ENCODE measurements around the gene STRADB. TPM values are rescaled to one million over a fixed set of nuclear protein-coding genes. Genes with fewer than 3 reads are reported as not detected.

The STRADB gene
- polyA plus RNA-seq, 1 donor from 2014 or later = 74.8 TPM

- no peak for TF ChIP-seq MXI1 (conservative IDR thresholded peaks at IDR 0.05; ENCODE audit: poor library complexity, severe bottlenecking)
- TF ChIP-seq TAF1 (IDR thresholded peaks at IDR 0.05; ENCODE audit: low read depth) = no peak
- no peak for TF ChIP-seq EP300 (conservative IDR thresholded peaks at IDR 0.05; ENCODE audit: poor library complexity, severe bottlenecking)
- TF ChIP-seq REST (IDR thresholded peaks at IDR 0.05; ENCODE audit: borderline replicate concordance) = no peak
- no peak for TF ChIP-seq POLR2AphosphoS5 (IDR thresholded peaks at IDR 0.05)
- Histone ChIP-seq H4K20me1 (ENCODE audit: insufficient read depth) (no peaks in the 10 kb centered on the region), H3K4me3 (ENCODE audit: low read length) (no peak overlapping the region), H3F3A (ENCODE audit: insufficient read depth, low read length, poor library complexity, severe bottlenecking) (no peaks in the 10 kb centered on the region), H3K27me3 (ENCODE audit: insufficient read depth, low read depth, low read length) (no peaks in the 10 kb centered on the region), H3K27ac (ENCODE audit: low read length) (no peak overlapping the region), H3K9me2 (ENCODE audit: insufficient read depth, low read length) (no peaks in the 10 kb centered on the region), H3K4me2 (ENCODE audit: low read length) (no peak overlapping the region), H3K9ac (ENCODE audit: low read length) (no peak overlapping the region), H3K79me2 (replicated peaks; ENCODE audit: insufficient read depth, low read length) (no peaks in the 10 kb centered on the region), H2AFZ (ENCODE audit: low read depth, low read length) (no peak overlapping the region), H3K9me3 (ENCODE audit: low read length) (no peaks in the 10 kb centered on the region), H3K36me3 (ENCODE audit: insufficient read depth, low read length) (no peaks in the 10 kb centered on the region)
Measured at GRCh38 chr2:201484805-201485204, 33.3 kb downstream of the STRADB start.

GRCh38 chr2:201490291-201490690 is 38.8 kb downstream of the STRADB start:
- Histone ChIP-seq H4K20me1 (ENCODE audit: insufficient read depth) (no peaks in the 10 kb centered on the region), H3K4me2 (ENCODE audit: low read length) (no peak overlapping the region), H3K4me3 (ENCODE audit: low read length) (no peak overlapping the region), H3K9me2 (ENCODE audit: insufficient read depth, low read length) (no peaks in the 10 kb centered on the region), H3K27ac (ENCODE audit: low read length) (no peak overlapping the region), H3K79me2 (replicated peaks; ENCODE audit: insufficient read depth, low read length) (no peaks in the 10 kb centered on the region), H3K9me3 (ENCODE audit: low read length) (no peaks in the 10 kb centered on the region), H2AFZ (ENCODE audit: low read depth, low read length) (no peak overlapping the region), H3K36me3 (ENCODE audit: insufficient read depth, low read length) (no peaks in the 10 kb centered on the region), H3K9ac (ENCODE audit: low read length) (no peak overlapping the region), H3F3A (ENCODE audit: insufficient read depth, low read length, poor library complexity, severe bottlenecking) (no peaks in the 10 kb centered on the region), H3K27me3 (ENCODE audit: insufficient read depth, low read depth, low read length) (no peaks in the 10 kb centered on the region)
- no peak for TF ChIP-seq SMC3 (conservative IDR thresholded peaks at IDR 0.05; ENCODE audit: poor library complexity)
- TF ChIP-seq EP300 (conservative IDR thresholded peaks at IDR 0.05; ENCODE audit: poor library complexity, severe bottlenecking) = no peak
- TF ChIP-seq MXI1 (conservative IDR thresholded peaks at IDR 0.05; ENCODE audit: poor library complexity, severe bottlenecking) = no peak
- no peak for TF ChIP-seq CTCF (IDR thresholded peaks at IDR 0.05; ENCODE audit: poor library complexity, severe bottlenecking)
- TF ChIP-seq POLR2AphosphoS5 (IDR thresholded peaks at IDR 0.05) = no peak
- TF ChIP-seq REST (IDR thresholded peaks at IDR 0.05; ENCODE audit: borderline replicate concordance) = no peak
- no peak for TF ChIP-seq TAF1 (IDR thresholded peaks at IDR 0.05; ENCODE audit: low read depth)
- TF ChIP-seq RAD21 (conservative IDR thresholded peaks at IDR 0.05) = no peak
- TF ChIP-seq EZH2 (IDR thresholded peaks at IDR 0.05; ENCODE audit: borderline replicate concordance, insufficient read depth, low read length, poor library complexity, severe bottlenecking) = no peak

All from neural cell (in vitro differentiated cells).